ENCODE results near the gene AIFM3.

DNA sequence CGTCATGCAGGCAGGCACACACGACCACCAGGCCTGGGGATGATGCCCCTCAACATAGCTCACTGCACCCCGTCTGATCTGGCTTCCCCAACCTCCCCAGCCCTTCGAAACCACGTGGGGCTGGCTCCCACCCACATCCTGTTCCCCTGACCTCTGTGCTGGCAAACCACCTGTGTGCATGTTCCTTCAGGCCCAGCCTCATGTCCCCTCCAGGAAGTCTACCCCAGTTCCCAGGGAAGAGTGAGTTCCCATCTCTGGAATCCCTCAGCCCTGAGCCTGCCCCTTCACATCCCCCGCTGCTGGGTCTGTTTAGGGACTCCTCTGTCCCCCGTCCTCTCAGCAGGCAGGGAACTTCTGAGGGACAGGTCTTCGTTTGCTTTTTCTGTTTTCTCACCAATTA lies 58.2 kb downstream of the AIFM3 start:
- no peak for TF ChIP-seq CTCF (IDR thresholded peaks at IDR 0.05)
- TF ChIP-seq POLR2A (IDR thresholded peaks at IDR 0.05) = no peak
